Bronchial epithelial cell (primary cell): ENCODE data around the gene SIAH2. TPM values are rescaled to one million over a fixed set of nuclear protein-coding genes. Genes with fewer than 3 reads are reported as not detected.

Source experiments
- DNase-seq: peaks from one replicate; pipeline ENCODE4 v3.0.0-alpha.2; 2010; ENCODE audit warnings: low read depth
- FAIRE-seq: peaks from 2 replicates; lab custom pipeline; 2011; peaks lifted over from hg19 to GRCh38; lab: Jason Lieb, UNC
- H3K27me3 ChIP-seq: 2 replicates; pipeline ENCODE4 v1.5.1; 2011; ENCODE audit warnings: low read length; ENCODE audit not compliant: control insufficient read depth, insufficient read depth
- H3K36me3 ChIP-seq: 2 replicates; pipeline ENCODE4 v1.5.1; 2011; ENCODE audit warnings: low read length; ENCODE audit not compliant: control insufficient read depth, insufficient read depth
- H3K4me3 ChIP-seq: 2 replicates; pipeline ENCODE4 v1.5.1; 2011; ENCODE audit warnings: mild to moderate bottlenecking, low read depth, low read length, control low read depth
- CTCF ChIP-seq: IDR thresholded peaks from 2 replicates; pipeline ENCODE4 v1.5.1; 2011; ENCODE audit warnings: mild to moderate bottlenecking, moderate library complexity, low read length, control low read depth, inconsistent platforms; ENCODE audit not compliant: insufficient read depth, severe bottlenecking
- total RNA-seq: library from RNA; depleted of rRNA; stranded (reverse); fragments of >200 nt; gene quantifications from 2 replicates; pipeline ENCODE4 v1.2.1, GENCODE V29; 2014

Gene SIAH2
- total RNA-seq, 1 donor from 2014 or later, result 36.1 TPM

GRCh38 chr3:150749255-150749654 lies 13.7 kb downstream of the SIAH2 start:
- TF ChIP-seq CTCF, result no peak
- Histone ChIP-seq H3K4me3 (no peak overlapping the region), H3K27me3 (no peaks in the 10 kb centered on the region), H3K36me3 (peaks cover 8% of the 10 kb centered on the region)
- FAIRE-seq (no peak), DNase-seq (no peak)

GRCh38 chr3:150748684-150749047 lies 14.3 kb downstream of the SIAH2 start:
- DNase-seq (no peak), FAIRE-seq (no peak)
- Histone ChIP-seq H3K36me3 (peaks cover 8% of the 10 kb centered on the region), H3K27me3 (no peaks in the 10 kb centered on the region), H3K4me3 (no peak overlapping the region)
- TF ChIP-seq CTCF, result no peak

- FAIRE-seq, result no peak
- TF ChIP-seq CTCF, result no peak
- Histone ChIP-seq H3K27me3 (no peaks in the 10 kb centered on the region), H3K36me3 (peaks cover 8% of the 10 kb centered on the region), H3K4me3 (no peak overlapping the region)
- no peak for DNase-seq
Observed at GRCh38 chr3:150747886-150748683, 14.9 kb downstream of the SIAH2 start.

- no peak for TF ChIP-seq CTCF
- H3K27me3 ChIP-seq, result no peaks in the 10 kb centered on the region
- H3K36me3 ChIP-seq, result peaks cover 10% of the 10 kb centered on the region
- DNase-seq, result no peak
- no peak overlapping the region for H3K4me3 ChIP-seq
- FAIRE-seq, result no peak
Observed at GRCh38 chr3:150746791-150747590, 16.0 kb downstream of the SIAH2 start.

GRCh38 chr3:150745832-150746231 lies 17.1 kb downstream of the SIAH2 start:
- no peaks in the 10 kb centered on the region for H3K27me3 ChIP-seq
- no peak for TF ChIP-seq CTCF
- no peak overlapping the region for H3K4me3 ChIP-seq
- FAIRE-seq (no peak), DNase-seq (no peak)
- peaks cover 12% of the 10 kb centered on the region for H3K36me3 ChIP-seq
